Esophagus muscularis mucosa (tissue), 4 donors: ENCODE results near the gene CD46.

Source experiments
- CTCF ChIP-seq, 3 experiments: fragments of 200-600 bp in 2 of 3; fragments of 450-650 bp in 1 of 3; sonication (generic) in 2 of 3; IDR thresholded peaks; one replicate each; pipeline ENCODE4 v1.5.1; 2017 to 2019; ENCODE audit warnings: antibody characterized with exemption in 3 of 3, mild to moderate bottlenecking in 2 of 3, moderate library complexity in 1 of 3
- EP300 ChIP-seq: sonication (generic); formaldehyde crosslinking; IDR thresholded peaks from one replicate; pipeline ENCODE4 v1.6.1; 2017; ENCODE audit warnings: antibody characterized with exemption
- POLR2A ChIP-seq: fragments of 450-650 bp; IDR thresholded peaks from one replicate; pipeline ENCODE4 v1.6.1; 2017; ENCODE audit warnings: antibody characterized with exemption, moderate library complexity, mild to moderate bottlenecking, low read depth
- POLR2AphosphoS5 ChIP-seq, 2 donors: sonication (generic); formaldehyde crosslinking; IDR thresholded peaks; one replicate each; pipeline ENCODE4 v1.6.1; 2017; ENCODE audit warnings: antibody characterized with exemption in 2 of 2

- TF ChIP-seq CTCF (IDR thresholded peaks at IDR 0.05) (no peak), EP300 (no peak), POLR2A (no peak), POLR2AphosphoS5 (IDR thresholded peaks at IDR 0.05) (no peak)
Measured at GRCh38 chr1:207833956-207834660, 82.3 kb downstream of the CD46 start.
